Astrocyte (in vitro differentiated cells and primary cell): ENCODE data around the gene PER3. TPM values are rescaled to one million over a fixed set of nuclear protein-coding genes. Genes with fewer than 3 reads are reported as not detected.

Experiments
- DNase-seq: peaks from one replicate; pipeline ENCODE4 v3.0.0-alpha.2; 2010; ENCODE audit warnings: low read depth
- FAIRE-seq: peaks from 2 replicates; lab custom pipeline; 2011; peaks lifted over from hg19 to GRCh38; lab: Jason Lieb, UNC
- H2AFZ ChIP-seq: 2 replicates; pipeline ENCODE4 v1.6.0; 2012; ENCODE audit warnings: low read depth, low read length, inconsistent platforms
- H3K27ac ChIP-seq: 2 replicates; pipeline ENCODE4 v1.5.1; 2011; ENCODE audit warnings: low read depth, low read length, inconsistent platforms
- H3K27me3 ChIP-seq: 2 replicates; pipeline ENCODE4 v1.6.0; 2011; ENCODE audit warnings: low read length, inconsistent platforms; ENCODE audit not compliant: insufficient read depth
- H3K36me3 ChIP-seq: 2 replicates; pipeline ENCODE4 v1.5.1; 2011; ENCODE audit warnings: low read length, inconsistent platforms; ENCODE audit not compliant: insufficient read depth
- H3K4me1 ChIP-seq: 2 replicates; pipeline ENCODE4 v1.5.1; 2011; ENCODE audit warnings: low read length, inconsistent platforms; ENCODE audit not compliant: insufficient read depth
- H3K4me2 ChIP-seq: 2 replicates; pipeline ENCODE4 v1.6.0; 2012; ENCODE audit warnings: low read length, inconsistent platforms
- H3K4me3 ChIP-seq: 2 replicates; pipeline ENCODE4 v1.5.1; 2011; ENCODE audit warnings: low read depth, mild to moderate bottlenecking, low read length, inconsistent platforms; ENCODE audit not compliant: insufficient read depth
- H3K79me2 ChIP-seq: 2 replicates; pipeline ENCODE4 v1.6.0; 2012; ENCODE audit warnings: mild to moderate bottlenecking, low read length, inconsistent platforms; ENCODE audit not compliant: insufficient read depth
- H3K9ac ChIP-seq: 2 replicates; pipeline ENCODE4 v1.6.0; 2012; ENCODE audit warnings: mild to moderate bottlenecking, low read length, inconsistent platforms
- H3K9me3 ChIP-seq: 2 replicates; pipeline ENCODE4 v1.5.1; 2012; ENCODE audit warnings: low read depth, mild to moderate bottlenecking, low read length, inconsistent platforms; ENCODE audit not compliant: insufficient read depth
- H4K20me1 ChIP-seq: 2 replicates; pipeline ENCODE4 v1.6.0; 2012; ENCODE audit warnings: low read length, inconsistent platforms; ENCODE audit not compliant: insufficient read depth
- H3K27ac Mint-ChIP-seq: one replicate; pipeline ENCODE4 v1.8.0; 2021; ENCODE audit warnings: mild to moderate bottlenecking, mixed read lengths; ENCODE audit not compliant: unreplicated experiment
- H3K27me3 Mint-ChIP-seq: one replicate; pipeline ENCODE4 v1.8.0; 2021; ENCODE audit warnings: low read depth, mixed read lengths; ENCODE audit not compliant: unreplicated experiment
- H3K36me3 Mint-ChIP-seq: one replicate; pipeline ENCODE4 v1.8.0; 2021; ENCODE audit warnings: low read depth, mixed read lengths; ENCODE audit not compliant: unreplicated experiment
- H3K4me1 Mint-ChIP-seq: one replicate; pipeline ENCODE4 v1.8.0; 2021; ENCODE audit warnings: low read depth, mixed read lengths; ENCODE audit not compliant: unreplicated experiment
- H3K4me3 Mint-ChIP-seq: one replicate; pipeline ENCODE4 v1.8.0; 2021; ENCODE audit warnings: mild to moderate bottlenecking, moderate library complexity, mixed read lengths; ENCODE audit not compliant: unreplicated experiment
- H3K9me3 Mint-ChIP-seq: one replicate; pipeline ENCODE4 v1.8.0; 2021; ENCODE audit warnings: mild to moderate bottlenecking, mixed read lengths; ENCODE audit not compliant: unreplicated experiment
- EZH2 ChIP-seq: IDR thresholded peaks from 2 replicates; pipeline ENCODE4 v1.6.1; 2012; ENCODE audit warnings: mild to moderate bottlenecking, low read length, inconsistent platforms; ENCODE audit not compliant: insufficient read depth
- total RNA-seq: library from RNA; stranded (reverse); gene quantifications from 2 replicates; pipeline ENCODE4 v1.2.1, GENCODE V29; 2021
- TF ChIP-seq, protein P1 (sequence below): IDR thresholded peaks from 2 replicates; pipeline ENCODE4 v1.5.1; 2011; ENCODE audit warnings: low read depth, mild to moderate bottlenecking, inconsistent platforms, low read length, moderate library complexity; ENCODE audit not compliant: insufficient read depth

The PER3 gene
- total RNA-seq, 1 donor from 2014 or later: 2.5 TPM

DNA sequence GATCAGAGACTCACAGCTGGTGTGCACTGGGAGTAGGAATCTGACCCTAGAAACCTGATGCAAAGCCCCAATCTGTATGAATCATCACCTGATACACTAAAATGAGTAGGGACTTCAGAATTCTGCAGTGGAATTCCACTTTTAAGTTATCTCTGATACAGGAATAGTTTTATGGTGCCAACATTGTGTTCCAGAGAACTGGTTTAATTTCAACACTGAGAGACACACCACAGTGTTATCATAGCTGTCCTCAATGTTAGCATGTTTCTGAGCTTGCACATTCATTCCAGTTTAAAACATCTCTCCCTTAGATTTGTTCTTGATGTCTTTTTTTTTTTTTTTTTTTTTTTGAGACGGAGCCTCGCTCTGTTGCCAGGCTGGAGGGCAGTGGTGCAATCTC, 61.7 kb downstream of the PER3 start:
- peak; percentile 73 for DNase-seq
- no peaks in the 10 kb centered on the region for H3K79me2 ChIP-seq

DNA sequence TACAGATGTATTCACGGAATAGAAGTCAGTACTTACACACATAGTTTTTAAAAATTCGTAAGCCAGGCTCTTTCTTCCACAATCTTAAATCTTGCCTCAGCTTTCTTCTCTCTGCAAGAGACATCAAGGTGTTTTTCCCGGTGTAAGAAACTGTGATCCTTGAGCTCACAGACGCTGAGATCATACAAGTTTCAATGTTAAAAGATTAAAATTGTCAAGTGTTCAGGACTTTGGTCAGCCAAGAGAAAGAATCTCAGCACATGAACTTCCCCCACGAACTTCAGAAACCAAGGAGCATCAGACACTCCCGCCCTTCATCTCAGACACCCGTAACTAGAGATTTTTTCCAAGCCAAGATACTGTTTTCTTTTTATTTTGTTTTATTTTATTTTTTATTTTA, 62.6 kb downstream of the PER3 start:
- FAIRE-seq (no peak), DNase-seq (no peak)
- no peak for TF ChIP-seq EZH2
- TF ChIP-seq, protein P1, sequence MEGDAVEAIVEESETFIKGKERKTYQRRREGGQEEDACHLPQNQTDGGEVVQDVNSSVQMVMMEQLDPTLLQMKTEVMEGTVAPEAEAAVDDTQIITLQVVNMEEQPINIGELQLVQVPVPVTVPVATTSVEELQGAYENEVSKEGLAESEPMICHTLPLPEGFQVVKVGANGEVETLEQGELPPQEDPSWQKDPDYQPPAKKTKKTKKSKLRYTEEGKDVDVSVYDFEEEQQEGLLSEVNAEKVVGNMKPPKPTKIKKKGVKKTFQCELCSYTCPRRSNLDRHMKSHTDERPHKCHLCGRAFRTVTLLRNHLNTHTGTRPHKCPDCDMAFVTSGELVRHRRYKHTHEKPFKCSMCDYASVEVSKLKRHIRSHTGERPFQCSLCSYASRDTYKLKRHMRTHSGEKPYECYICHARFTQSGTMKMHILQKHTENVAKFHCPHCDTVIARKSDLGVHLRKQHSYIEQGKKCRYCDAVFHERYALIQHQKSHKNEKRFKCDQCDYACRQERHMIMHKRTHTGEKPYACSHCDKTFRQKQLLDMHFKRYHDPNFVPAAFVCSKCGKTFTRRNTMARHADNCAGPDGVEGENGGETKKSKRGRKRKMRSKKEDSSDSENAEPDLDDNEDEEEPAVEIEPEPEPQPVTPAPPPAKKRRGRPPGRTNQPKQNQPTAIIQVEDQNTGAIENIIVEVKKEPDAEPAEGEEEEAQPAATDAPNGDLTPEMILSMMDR: no peak
- Histone ChIP-seq H2AFZ (no peak overlapping the region), H3K4me1 (no peaks in the 10 kb centered on the region), H3K9me3 (no peaks in the 10 kb centered on the region), H3K4me3 (no peak overlapping the region), H3K27ac (no peak overlapping the region), H3K27me3 (no peaks in the 10 kb centered on the region), H3K36me3 (no peaks in the 10 kb centered on the region), H3K4me2 (no peak overlapping the region), H3K9ac (no peak overlapping the region), H4K20me1 (no peaks in the 10 kb centered on the region), H3K79me2 (no peaks in the 10 kb centered on the region)
- Mint-ChIP-seq H3K4me1 (peaks cover 2% of the 10 kb centered on the region), H3K9me3 (no peaks in the 10 kb centered on the region), H3K27ac (no peak overlapping the region), H3K36me3 (no peaks in the 10 kb centered on the region), H3K4me3 (no peak overlapping the region), H3K27me3 (peaks cover 15% of the 10 kb centered on the region)

More for the DNA sequence above, 61.7 kb downstream of the PER3 start:
- H3K36me3 ChIP-seq: no peaks in the 10 kb centered on the region
- no peak overlapping the region for H3K27ac Mint-ChIP-seq
- H3K4me2 ChIP-seq: no peak overlapping the region
- no peak overlapping the region for H3K4me3 Mint-ChIP-seq
- H3K9ac ChIP-seq: no peak overlapping the region
- no peaks in the 10 kb centered on the region for H4K20me1 ChIP-seq
- H3K4me1 Mint-ChIP-seq: peaks cover 2% of the 10 kb centered on the region
- peaks cover 1% of the 10 kb centered on the region for H3K9me3 Mint-ChIP-seq
- H3K27me3 ChIP-seq: no peaks in the 10 kb centered on the region
- no peaks in the 10 kb centered on the region for H3K9me3 ChIP-seq
- TF ChIP-seq, protein P1: no peak
- TF ChIP-seq EZH2: no peak
- H2AFZ ChIP-seq: no peak overlapping the region
- no peaks in the 10 kb centered on the region for H3K36me3 Mint-ChIP-seq
- no peaks in the 10 kb centered on the region for H3K4me1 ChIP-seq
- no peak overlapping the region for H3K27ac ChIP-seq
- FAIRE-seq: peak; percentile 52
- peaks cover 10% of the 10 kb centered on the region for H3K27me3 Mint-ChIP-seq
- H3K4me3 ChIP-seq: no peak overlapping the region

DNA sequence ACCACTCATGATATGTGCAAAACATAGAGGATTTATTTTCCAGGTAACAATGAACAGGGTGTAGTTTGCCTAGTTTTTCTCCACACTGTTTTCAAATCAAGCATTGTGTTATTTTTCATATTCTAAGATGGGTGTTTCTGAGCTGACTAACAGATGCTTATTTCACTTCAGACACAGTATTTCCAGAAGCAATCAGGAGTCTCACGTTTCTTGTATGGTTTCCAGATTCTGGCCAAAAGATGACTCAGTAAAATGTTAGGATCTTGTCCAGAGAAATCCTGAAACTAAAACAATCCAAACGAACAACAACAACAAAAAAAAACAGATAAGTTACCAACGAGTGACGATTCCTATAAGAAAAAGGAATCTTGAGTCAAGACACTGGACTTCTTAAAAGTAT, 63.5 kb downstream of the PER3 start:
- DNase-seq: peak; percentile 70
- Histone ChIP-seq H3K27ac (no peak overlapping the region), H3K4me2 (peak overlapping the region; percentile 20), H3K4me1 (no peaks in the 10 kb centered on the region), H3K9me3 (no peaks in the 10 kb centered on the region), H2AFZ (no peak overlapping the region), H4K20me1 (no peaks in the 10 kb centered on the region), H3K27me3 (no peaks in the 10 kb centered on the region), H3K79me2 (no peaks in the 10 kb centered on the region), H3K4me3 (no peak overlapping the region), H3K36me3 (no peaks in the 10 kb centered on the region), H3K9ac (no peak overlapping the region)
- Mint-ChIP-seq H3K4me3 (no peak overlapping the region), H3K9me3 (no peaks in the 10 kb centered on the region), H3K4me1 (peaks cover 2% of the 10 kb centered on the region), H3K27ac (peak overlapping the region; percentile 26), H3K27me3 (peaks cover 15% of the 10 kb centered on the region), H3K36me3 (no peaks in the 10 kb centered on the region)
- no peak for TF ChIP-seq EZH2
- TF ChIP-seq, protein P1: no peak
- FAIRE-seq: peak; percentile 60
